Hematopoietic multipotent progenitor cell (in vitro differentiated cells): ENCODE data around the gene TRAPPC3. TPM values are rescaled to one million over a fixed set of nuclear protein-coding genes. Genes with fewer than 3 reads are reported as not detected.
"Not testable (repeated sequence)": the region's sequence is repeated elsewhere in the genome, so short reads cannot be mapped to it uniquely, and the experiment has no call there.

ENCODE experiments used
- DNase-seq, 3 donors: peaks; one replicate each; pipeline ENCODE4 v3.0.0-alpha.2; 2011 to 2015; ENCODE audit warnings: low read depth in 2 of 3, low spot score in 2 of 3
- total RNA-seq: library from RNA; depleted of rRNA; stranded (reverse); fragments of >200 nt; gene quantifications from one replicate; pipeline ENCODE4 v1.2.3, GENCODE V29; 2012

Gene TRAPPC3
- 40.1 TPM for total RNA-seq

DNA sequence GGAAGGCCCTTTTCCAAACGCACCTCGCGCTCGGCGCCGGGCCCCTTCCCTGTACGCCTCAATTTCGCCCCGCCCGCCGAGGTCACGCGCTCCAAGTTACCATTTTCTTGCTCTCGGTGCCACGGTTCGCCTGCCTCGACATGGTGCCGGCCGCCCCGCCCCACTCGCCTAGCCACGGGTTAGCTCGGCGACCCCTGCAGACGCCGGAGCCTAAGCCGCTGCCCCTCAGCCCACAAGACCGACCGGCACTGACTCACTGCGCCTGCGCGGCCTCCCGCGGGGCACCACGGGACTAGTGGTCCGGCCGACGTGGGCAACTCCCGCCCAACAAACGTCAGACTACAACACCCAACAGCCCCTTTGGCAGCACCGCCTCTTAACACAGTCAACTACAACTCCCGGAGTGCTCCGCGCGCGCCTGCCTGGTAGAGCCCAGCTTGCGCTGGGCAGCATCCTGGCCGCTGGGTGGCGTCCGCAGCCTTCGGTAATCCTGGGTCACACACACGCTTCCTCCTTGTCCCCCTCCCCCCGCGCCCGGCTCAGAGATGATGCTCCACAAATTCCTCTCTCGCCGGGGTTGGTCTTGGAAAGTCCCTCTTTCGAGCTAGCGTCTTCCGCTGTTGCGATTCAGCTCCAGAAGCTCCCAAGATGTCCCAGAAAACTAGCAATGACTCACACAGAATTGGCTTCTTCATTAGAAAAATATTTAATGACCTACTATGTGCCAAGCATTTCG is at the start of gene TRAPPC3:
Gene TRAPPC3 (minus strand): TSS at position 250 of the 736 bp plus-strand sequence. CDS start 108 bp downstream, at position 142.
- peak; percentile 96 to 100 (median 100) for DNase-seq

DNA sequence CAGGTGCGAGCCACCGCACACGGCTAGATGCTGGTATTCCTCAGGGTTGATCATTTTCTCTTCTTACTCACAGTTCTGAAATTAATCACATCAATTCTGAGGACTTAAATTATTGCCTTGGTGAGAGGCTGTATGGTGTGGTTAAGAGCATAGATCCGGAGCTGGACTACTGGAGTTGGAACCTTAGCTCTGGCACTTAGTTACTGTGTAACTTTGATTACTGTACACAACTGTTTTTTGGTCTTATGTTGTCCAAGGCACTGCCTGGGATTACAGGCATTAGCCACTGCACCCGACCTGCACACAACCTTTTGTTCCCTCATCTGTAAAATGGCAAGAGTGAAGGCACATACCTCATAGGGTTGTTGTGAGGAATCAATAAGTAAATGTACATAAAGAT is 49.4 kb upstream of the TRAPPC3 start:
- no peak for DNase-seq

GRCh38 chr1:36196805-36197204 is 47.5 kb upstream of the TRAPPC3 start:
- not testable (repeated sequence) for DNase-seq

GRCh38 chr1:36187800-36188593 is 38.7 kb upstream of the TRAPPC3 start:
- peak; percentile 55 to 93 (median 85) for DNase-seq

GRCh38 chr1:36183309-36183856 is 34.1 kb upstream of the TRAPPC3 start:
- DNase-seq = no peak

- DNase-seq = no peak
These were observed 33.4 kb upstream of the TRAPPC3 start for GRCh38 chr1:36182734-36183133.

DNA sequence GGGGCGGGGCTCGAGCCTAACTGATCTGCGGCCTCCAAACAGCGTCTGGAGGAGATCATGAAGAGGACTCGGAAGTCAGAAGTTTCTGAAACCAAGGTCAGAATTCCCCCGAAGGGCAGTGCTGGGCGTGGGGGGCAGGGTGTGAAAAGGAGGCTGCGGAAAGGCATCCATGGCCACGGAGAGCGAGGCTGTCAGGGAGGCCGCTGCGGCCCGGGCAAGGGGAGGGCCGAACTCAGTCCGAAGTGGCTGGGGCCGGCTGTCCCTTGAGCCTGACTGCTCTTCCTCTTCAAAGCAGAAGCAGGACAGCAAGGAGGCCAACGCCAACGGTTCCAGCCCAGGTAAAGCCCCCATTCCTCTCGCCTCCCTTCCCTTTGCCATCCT is 29.9 kb upstream of the TRAPPC3 start:
- no peak for DNase-seq

DNA sequence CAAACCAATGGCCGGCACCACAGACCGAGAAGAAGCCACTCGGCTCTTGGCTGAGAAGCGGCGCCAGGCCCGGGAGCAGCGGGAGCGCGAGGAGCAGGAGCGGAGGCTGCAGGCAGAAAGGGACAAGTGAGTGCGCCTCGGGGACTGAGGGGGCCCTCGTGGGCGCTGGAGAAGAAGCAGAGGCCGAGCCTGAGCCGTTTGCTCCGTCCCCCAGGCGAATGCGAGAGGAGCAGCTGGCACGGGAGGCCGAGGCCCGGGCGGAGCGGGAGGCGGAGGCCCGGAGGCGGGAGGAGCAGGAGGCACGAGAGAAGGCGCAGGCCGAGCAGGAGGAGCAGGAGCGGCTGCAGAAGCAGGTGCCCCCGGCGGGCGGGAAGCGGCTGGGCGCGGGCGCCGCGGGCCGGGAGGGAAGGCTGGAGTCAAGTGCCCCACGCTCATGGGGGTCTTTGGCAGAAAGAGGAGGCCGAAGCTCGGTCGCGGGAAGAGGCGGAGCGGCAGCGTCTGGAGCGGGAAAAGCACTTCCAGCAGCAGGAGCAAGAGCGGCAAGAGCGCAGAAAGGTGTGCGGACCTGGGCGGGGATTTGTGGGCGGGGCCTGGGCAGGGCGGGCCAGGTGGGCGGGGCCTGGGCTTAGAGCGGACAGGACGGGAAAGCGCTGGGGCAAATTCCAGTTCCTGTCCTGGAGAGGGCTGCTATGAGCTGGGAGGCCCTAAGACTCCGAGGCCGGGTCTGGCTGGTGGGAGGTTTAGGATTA is 29.4 kb upstream of the TRAPPC3 start:
- DNase-seq = no peak

- no peak for DNase-seq
These were observed 28.5 kb upstream of the TRAPPC3 start for GRCh38 chr1:36177589-36178431.

GRCh38 chr1:36176106-36176949 is 27.0 kb upstream of the TRAPPC3 start:
- DNase-seq = no peak

- DNase-seq = peak in 1 of 3 donors; percentile 44
These were observed 26.1 kb upstream of the TRAPPC3 start for GRCh38 chr1:36175137-36176095.

- no peak for DNase-seq
These were observed 25.4 kb upstream of the TRAPPC3 start for GRCh38 chr1:36174713-36175112.

DNA sequence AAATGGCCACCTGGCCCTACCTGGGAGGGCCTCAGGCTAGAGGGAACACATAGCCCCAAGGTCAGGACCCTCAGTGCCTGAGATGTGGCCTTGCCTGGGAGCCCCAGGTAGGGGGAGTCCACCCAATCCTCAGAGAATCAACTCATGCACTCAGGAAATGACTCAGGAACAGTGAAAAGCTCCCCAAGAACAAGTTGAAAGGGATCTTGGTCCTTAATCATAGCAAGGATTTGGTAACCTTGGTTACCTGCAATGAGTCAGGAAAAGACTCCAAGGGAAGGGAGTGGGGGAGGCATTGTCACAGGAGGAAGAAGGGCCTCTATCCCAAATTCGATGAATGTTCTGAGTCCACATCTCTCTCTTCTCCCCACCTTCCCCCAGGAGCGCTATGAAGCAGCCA is 23.7 kb upstream of the TRAPPC3 start:
- no peak for DNase-seq

DNA sequence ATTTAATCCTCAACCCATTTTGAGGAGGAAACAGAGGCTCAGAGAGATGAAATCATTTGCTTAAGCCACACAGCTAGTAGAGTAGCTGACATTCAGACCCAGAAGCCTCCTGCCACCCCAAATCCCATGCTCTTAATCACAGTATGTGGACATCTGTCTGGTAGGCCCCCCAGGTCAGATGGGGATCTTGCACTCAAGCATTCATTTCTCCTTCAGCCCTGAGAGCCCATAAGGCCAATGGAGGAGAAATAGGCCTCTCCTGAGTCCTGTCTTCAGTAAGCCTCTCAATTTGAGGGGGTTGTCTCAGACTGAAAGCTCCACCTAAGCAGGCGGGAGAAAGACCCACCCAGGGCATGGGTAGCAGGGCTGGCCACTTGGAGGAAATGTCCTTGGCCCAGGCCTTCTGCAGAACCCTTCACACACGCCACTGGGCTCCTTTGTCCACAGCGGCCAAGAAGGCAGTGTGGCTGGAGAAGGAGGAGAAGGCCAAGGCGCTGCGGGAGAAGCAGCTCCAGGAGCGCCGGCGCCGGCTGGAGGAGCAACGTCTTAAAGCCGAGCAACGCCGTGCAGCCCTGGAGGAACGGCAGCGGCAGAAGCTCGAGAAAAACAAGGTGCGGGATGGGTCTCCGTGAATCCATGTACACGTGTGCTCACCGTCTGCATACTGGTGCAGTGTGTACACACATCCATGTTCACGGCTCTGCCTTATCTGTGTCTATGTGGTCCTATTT is 22.9 kb upstream of the TRAPPC3 start:
- DNase-seq = no peak

- DNase-seq = no peak
These were observed 21.5 kb upstream of the TRAPPC3 start for GRCh38 chr1:36170643-36171412.

DNA sequence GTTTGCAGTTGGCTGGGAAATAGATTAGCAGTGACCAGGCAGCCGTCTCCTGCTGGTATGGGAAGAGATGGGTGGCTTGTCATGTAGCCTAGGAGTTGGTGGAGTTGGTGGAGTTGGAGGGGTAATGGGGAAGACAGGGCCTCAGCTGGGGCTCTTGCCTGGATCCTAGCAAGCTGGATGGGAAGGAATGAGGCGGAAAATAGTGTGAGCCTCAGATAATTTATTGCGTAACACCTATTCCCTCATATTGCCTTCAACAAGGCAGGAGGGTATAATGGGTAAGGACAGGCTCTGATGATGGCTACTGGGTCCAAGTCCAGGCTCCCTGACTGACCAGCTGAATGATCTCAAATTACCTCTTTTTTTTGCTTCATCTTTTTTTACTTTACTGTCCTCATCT is 19.2 kb upstream of the TRAPPC3 start:
- no peak for DNase-seq
